GM21367 (cell line): ENCODE data around the gene CLSTN3.

Source experiments
- ATAC-seq: cut with Tn5 transposase; IDR thresholded peaks from one replicate; pipeline ENCODE4 v1.9.1; 2021; ENCODE audit not compliant: unreplicated experiment

CLSTN3 gene

DNA sequence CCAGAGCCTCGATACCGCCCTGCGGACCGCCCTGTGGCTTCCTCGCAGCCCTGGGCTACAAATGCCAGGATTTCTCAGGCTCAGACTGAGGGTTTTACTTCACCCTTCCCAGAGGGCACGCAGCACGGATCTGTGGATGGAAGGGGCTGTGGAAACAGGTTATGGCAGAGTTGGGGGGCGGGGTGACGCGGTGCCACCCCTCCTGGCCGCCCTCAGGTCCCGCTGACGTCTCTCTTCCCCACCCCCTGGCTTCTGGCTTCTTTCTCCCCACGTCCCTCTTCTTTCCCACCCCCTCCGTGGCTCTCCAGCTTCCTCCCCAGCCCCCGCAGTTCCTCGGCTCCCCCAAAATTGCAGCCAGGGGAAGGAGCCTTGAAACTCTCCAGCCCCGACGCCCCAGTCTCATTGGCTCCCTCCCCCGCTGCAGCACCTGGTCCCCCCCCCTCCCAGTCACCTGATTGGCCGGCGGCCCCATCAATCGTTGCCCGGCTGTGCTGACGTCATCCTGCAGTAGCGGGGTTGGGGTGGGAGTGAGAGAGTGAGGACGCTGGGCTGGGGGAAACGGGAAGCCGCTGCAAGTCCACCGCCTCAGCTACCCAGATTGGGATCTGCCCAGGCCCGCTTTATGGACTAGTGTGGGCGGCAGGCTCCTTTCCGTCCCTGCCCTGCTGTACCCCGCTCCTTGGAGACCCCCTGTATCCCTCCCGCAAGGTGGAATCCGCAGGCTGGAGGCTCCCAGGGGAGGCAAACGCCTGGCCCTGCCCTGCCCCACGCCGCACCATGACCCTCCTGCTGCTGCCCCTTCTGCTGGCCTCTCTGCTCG, at the start of gene CLSTN3:
TSS of gene CLSTN3 (plus strand) at position 500 of the 820 bp plus-strand sequence. CDS start at position 778, 278 bp downstream.
- ATAC-seq, result peak; percentile 56

DNA sequence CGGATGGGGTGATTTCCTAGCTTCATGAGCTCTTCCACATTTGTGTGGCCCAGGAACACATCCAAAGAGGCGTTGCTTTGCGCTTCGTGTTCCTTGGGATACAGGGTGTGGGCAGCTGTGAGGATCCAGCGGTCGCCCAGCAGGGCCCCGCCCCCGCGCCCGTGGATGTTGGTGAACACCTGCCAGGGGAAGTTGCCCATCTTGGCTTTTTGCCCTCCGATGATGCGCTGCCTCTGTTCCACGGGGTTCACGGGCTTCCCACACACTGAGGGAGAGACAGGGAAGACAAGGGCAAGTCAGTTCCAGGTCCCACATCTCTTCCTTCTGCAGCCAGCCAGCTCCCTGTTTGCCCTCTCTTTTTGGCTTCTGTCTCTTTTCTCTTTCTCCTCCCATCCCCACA, 49.1 kb upstream of the CLSTN3 start:
- no peak for ATAC-seq

DNA sequence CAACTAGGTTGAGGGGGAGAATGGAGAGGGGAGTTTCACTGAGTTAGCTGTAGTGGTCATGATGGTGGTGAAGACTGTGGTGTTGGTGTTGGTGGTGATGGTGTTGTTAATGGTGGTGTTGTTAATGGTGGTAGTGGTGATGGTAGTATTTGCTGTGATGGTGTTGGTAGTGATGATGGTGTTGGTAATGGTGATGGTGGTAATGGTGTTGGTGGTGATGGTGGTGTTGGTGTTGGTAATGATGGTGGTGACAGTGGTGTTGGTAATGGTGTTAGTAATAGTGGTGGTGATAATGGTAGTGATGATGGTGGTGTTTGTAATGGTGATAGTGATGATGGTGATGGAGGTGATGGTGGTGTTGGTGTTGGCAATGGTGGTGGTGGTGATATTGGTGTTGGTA, 47.0 kb upstream of the CLSTN3 start:
- ATAC-seq, result no peak

DNA sequence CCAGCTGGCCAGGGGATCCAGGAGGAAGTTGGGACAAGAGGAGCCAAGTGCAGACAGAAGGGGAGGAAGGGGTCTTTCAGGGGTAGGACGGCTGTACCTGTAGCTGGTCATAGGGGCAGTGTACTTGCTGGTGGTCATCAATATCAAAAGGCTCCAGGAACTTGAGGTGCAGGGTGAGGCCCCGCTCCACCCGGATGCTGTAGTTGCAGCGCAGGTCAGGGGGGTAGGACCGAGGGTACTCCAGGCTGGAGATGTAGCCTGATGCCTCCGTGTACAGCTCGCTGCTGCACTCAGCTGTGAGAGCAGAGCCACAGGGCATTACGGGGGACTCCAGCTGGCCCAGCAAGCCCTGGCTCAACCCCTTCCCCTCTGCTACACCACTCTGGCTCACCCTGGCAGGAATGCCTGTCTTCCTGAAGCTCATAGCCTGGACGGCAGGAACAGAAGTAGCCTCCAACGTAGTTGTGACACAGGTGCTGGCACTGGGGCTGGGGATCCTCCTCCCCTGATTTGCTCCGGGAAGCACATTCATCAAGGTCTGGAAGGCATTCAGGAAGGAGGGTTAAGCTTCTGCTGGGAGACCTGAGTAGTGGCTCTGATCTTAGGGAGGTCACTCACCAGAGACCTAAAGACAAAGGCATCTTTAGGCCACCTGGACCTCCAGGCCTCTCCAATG, 40.8 kb upstream of the CLSTN3 start:
- no peak for ATAC-seq

DNA sequence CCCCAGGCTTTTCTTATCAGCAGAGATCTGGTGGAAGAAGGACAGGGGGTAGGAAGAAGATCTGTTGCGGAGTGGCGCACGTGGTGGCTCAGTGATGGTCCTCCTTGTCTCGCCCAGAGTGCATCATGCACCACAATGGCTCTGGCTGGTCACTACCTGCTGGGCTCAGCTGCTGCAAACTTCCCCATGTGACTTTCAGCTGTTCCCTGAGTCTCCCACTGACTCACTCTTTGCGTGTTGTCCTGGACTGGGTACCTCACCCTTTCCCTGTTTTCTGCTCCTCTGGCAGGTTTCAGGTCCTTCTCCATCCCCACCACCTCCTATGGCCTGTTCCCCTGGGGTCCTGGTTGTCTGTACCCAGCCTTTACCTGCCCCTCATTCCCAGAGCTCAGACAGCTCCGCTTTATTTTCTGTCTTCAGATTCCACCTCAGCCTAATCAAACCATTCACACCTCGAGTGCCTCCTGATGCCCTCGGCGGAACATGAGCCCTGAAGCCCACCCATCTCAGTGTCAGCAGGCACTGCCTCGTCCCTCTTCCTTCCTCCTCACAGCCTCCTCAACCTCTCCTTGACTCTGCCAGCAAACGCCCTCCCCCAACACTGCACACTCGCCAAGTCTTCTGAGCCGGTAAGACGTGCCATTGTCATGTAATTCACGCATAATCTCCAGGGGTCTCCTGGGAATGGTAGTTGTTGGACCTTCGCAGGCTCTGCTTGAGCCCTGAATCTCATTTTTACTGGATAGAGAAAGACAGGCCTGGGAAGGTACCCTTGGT, 39.8 kb upstream of the CLSTN3 start:
- no peak for ATAC-seq

DNA sequence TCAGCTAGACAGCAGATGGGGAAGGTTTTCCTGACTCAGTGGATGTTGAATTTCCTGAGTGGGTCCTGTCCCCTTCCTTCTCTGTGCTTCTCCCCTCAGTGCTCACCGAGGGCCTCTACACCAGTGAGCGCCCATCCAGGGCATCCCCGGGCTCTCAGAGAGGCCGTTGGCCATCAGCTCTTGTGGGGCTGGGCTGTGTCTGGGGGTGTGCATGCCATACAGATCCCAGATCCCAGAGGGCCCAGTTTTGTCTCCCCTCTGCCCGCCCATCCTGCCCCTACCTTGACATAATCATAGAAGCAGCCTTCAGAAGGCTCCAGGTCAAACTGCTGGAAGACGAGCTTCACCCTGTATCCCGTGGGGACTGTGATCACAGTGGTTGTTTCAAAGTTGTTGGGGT, 39.0 kb upstream of the CLSTN3 start:
- no peak for ATAC-seq

DNA sequence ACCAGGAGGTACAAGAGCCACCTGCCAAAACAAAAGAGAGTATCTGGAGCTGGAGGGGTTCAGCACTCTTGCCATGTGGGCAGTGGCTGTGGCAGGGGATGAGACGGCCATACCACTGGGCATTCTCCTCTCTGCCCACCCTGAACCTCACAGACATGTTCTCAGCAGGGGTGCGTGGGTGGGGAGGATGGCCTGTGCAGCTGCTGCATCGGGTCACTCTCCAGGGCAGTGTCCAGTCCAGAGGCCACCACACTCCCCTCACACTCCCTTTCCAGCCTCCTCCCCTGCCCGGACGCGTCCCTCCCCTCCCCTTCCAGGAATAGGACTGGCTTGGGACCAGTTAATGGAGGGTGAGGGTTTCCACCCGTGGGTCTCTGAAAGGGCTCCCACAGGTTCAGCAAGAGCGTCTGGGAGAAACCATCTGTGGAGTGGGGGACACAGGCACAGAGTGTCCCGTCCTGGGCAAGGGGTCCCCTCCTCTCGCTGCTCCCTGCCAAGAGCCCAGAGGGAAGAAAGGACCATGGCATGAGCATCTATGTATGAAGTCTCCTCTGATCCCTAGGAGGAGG, 38.4 kb upstream of the CLSTN3 start:
- ATAC-seq, result no peak

DNA sequence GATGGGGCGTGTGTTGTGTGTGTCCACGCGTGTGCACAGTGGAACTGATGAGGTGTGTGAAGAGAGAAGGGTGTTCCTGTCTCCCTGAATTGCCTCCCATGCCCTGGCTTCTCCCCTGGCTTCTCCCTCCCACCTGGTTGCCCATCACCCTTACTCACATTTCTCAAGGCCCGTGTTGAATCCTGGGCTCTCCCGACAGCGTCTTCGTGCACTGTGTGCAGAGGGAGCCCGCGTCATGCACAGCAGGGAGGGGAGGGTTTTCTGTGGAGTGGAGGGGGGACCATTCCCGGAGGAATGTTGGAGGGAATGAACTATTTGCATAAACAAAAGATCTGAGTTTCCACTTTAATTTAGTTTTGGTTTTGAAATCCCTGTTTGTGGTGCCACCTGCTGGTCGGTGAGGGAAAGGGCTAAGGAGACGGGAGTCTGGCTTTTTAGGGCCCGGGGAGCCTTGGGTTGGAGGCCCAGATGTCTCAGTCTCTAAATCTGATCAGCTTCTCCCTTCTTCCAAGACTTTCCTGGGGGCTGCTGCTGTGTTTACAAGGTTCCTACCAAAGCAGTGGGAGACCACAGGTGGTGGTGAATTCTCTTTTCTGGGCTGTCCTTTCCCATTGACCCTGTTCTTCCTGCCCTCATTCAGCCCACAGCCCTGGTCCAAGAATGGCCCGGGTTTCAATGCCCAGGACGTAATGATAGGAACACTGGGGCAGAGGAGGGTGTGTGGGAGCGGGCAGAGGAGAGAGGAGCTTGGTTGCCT, 37.8 kb upstream of the CLSTN3 start, which contains the start of gene C1R:
TSS of gene C1R (minus strand) at position 217 of the 757 bp plus-strand sequence. CDS start at position 160, 57 bp downstream.
- no peak for ATAC-seq

DNA sequence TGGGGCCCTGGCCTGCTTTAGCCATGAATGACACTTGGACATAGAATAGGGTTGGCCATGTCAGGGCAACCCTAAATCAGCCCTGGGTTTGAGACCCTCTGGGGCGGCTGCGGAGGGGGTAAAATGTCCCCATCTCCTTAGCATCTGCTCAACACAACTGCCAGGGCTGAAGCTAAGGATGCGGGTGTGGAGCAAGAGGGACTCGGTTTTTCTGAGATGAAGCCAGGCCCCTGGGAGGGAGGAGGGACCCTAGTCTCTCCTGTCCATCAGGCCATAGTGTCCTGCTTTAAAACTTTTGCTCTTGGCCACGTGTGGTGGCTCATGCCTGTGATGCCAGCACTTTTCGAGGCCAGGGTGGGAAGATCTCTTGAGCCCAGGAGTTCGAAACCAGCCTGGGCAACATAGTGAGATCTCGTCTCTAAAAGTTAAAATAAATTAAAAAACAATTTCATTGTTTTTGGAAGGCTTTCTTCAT, 37.1 kb upstream of the CLSTN3 start:
- ATAC-seq, result no peak

DNA sequence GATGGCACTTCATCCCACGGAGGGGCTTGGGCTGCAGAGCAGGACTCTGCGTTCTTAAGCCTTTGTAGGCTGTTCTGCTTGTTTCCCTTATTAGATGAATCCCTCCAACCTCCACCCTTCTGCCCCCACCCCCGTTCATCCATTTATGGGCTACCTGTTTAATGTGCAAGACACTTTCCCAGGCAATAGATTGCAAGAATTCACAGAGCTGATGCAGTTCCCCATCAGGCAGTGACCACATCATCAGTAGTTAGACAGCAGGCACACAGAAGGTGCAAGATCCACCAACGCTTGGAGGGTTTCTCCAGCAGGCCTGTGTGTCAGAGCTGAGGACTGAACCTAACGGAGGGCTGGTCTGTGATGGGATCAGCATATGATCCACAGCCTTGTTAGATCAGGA, 36.7 kb upstream of the CLSTN3 start:
- ATAC-seq, result no peak

DNA sequence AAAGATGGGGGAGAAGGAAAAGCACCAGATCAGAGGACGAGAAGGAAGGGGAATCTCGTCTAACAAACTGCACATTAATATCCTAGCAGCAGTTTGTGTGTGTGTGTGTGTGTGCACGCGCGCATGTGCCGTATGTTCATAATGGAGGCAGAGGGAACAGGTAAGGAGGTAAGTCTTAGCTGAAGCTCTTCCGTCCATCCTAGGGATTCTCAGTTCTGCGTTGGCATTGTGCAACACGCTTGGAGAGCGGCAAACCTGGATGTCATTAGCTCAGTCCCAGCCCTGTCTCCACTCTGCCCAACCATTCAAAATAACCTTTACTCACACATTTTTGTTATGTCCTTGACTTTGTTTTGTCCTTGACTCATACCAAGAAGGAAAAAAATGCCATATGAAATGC, 36.3 kb upstream of the CLSTN3 start:
- ATAC-seq, result no peak

DNA sequence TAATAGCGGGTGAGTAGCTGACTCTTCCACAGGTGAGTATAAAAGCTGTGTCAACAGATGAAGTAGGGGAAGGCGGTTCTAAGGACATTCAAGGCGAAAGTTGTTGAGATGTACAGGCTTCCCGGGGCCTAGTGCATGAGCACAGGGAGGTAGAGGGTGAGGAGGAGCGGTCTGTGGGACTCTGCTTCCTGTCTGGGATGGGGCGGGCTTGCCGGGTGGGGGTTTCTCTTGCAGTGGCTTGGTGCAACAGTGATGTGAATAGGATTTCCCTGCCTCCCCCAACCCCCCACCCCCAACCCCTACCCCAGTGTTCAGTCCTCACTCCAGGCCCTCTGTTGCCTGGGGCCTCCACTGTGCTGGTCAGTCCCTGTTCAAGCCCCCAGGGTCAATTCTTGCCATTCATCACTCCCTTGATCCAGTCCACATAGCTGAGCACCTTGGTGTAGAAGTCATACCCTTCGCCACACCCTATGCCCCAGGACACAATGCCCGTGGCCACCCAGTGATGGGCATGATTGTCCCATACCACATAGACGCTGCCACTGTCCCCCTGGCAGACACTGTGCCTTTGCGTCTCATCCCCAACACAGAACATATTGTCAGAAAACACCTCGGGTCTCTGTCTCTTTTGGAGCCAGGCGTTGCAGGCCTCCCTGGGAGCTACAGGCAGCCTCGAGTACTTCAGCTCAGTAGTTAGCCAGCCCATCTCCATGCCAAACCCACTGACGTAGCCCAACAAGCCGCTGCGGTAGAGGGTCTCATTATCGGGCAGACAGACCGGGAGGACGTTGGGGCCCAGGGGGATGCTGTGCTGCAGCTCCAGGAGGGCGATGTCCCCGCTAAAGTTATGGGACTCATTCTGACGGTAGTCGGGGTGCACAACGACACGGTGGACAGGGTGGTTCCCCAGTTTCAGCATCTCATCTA, 33.9 kb upstream of the CLSTN3 start:
- ATAC-seq, result no peak

DNA sequence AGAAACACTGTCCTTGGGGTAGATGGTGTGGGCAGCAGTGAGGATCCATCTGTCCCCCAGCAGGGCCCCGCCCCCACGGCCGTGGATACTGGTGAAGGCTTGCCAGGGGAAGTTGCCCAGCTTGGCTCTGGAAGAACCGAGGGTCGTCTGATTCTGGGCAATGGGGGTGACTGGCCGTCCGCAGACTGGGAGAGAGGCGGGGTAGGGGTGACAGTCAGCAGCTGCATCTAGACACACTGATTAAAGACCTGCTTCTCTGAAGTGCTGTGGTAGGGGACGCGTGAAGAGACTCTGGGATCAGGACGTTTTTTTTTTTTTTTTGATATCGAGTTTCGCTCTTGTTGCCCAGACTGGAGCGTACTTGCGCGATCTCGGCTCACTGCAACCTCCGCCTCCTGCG, 33.2 kb upstream of the CLSTN3 start:
- ATAC-seq, result no peak

DNA sequence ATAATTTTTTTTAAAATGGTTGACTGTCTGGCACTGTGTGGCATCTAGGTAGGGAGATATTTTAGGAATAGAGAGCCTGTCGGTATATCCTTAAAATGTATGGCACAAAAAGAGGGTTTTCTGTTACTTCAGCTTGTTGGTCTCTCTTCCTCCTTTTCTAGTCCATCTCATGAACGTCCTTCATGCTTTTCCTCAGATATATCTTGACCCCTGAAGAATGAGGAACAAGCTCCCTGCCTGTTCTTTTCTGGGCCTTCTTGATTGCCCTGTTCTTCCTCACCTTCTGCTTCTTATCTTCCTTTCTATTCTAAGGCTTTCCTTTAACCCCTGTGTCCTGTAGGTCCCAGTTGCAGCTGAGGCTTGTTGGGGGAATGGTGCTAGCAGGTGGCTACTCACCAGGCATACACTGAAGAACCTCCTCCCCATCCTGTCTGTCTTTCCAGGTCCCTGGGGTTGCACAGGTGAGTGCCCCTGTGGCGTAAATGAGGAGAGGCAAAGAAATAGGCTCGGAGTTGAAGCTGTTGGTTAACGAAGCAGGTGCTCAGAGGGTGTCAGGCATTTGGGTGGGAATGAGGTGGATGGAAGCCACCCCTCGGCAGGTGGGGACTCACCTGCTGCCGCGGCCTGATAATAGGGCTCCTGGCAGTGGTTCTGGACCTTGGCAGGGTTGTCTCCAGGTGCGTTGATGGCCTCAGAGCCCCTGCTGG, 30.7 kb upstream of the CLSTN3 start:
- ATAC-seq, result no peak

DNA sequence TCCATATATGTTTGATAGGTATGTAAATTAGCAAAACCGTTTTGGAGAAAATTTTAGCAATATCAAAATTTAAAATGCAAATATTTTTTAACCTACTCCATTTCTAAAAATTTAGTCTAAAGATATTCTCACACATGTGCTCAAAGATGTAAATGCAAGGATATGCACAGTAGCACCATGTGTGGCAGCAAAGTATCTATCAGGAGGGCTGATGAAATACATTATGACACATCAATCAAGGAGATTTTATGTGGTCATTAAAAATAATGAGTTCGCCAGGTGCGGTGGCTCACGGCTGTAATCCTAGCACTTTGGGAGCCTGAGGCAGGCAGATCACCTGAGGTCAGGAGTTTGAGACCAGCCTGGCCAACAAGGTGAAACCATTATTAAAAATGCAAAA, 29.9 kb upstream of the CLSTN3 start:
- ATAC-seq, result no peak

DNA sequence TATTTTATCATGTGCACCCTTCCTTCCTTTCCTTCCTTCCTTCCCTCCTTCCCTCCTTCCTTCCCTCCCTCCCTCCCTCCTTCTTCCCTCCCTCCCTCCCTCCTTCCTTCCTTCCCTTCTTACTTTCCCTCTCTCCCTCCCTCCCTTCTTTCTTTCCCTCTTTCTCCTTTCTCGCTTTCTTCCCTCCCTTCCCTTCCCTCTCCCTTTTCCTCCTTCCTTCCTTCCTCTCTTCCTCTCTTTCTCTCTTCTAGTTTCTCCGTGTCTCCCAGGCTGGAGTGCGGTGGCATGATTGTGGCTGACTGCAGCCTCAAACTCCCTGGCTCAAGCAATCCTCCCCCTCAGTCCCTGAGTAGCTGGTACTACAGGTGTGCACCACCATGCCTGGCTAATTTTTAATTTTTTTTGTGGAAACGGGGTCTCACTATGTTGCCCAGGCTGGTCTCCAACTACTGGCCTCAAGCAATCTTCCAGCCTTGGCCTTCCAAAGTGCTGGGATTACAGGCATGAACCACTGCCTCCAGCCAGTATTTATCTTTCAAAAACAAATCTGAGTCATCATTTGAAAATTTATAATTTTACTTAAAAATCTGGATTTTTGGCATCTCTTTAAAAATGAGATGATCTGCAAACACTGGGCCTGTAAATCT, 29.0 kb upstream of the CLSTN3 start:
- no peak for ATAC-seq

DNA sequence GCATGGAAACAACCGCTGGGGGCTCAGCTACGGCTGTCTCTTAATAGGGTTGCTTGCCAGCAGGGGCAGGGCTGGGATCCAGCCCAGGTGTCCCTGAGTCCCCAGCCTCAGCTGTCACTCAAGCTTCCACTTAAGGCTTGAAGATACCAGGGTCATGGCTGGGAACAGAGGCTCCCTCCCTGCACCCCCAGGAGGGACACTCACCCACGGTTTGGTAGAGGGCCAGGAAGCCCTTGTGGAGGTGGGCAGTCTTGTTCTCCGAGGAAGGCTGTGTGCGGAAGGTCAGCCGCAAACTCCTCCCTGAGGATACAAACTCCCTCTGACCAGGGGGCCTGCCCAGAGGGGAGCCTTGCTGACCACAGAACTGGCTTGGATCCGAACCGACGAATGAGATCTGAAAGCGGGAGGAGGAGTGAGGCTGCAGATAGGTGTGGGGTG, 28.5 kb upstream of the CLSTN3 start:
- ATAC-seq, result no peak

DNA sequence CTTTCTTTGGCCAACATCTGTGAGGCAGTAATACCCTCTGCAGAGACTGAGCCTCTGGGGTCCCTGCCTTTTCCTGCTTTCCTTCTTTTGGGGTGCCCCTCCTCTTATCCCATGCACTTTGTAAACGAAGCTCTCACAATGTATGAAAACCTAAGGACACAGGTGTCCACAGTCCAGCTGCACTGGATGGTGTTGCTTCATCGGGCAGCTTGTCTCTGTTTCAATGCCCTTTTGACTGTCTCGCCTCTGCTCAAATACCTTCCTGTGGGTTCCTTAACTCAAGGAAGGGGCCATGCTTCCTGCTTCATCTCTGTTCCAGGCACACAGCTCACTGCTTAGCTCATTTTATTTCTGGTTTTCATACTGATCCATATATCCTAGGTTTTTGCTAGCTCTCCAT, 27.6 kb upstream of the CLSTN3 start:
- ATAC-seq, result no peak
